NB4 (cell line): ENCODE data around the gene SEPTIN8.

Source experiments
- CTCF ChIP-seq: IDR thresholded peaks from one replicate; pipeline ENCODE4 v1.5.1; 2012; ENCODE audit warnings: low read depth, low read length
- POLR2A ChIP-seq: IDR thresholded peaks from 2 replicates; pipeline ENCODE4 v1.6.1; 2011; ENCODE audit warnings: mild to moderate bottlenecking; ENCODE audit not compliant: insufficient read length; ENCODE audit errors: extremely low read depth

GRCh38 chr5:132813599-132814502 is 36.8 kb upstream of the SEPTIN8 start:
- no peak for TF ChIP-seq CTCF
- no peak for TF ChIP-seq POLR2A
